Prostate gland (tissue), 2 donors: Measurements from ENCODE around the gene FAM161A. TPM values are rescaled to one million over a fixed set of nuclear protein-coding genes. Genes with fewer than 3 reads are reported as not detected.

Experiments
- DNase-seq: peaks from one replicate; pipeline ENCODE4 v3.0.0-alpha.2; 2019; ENCODE audit warnings: low spot score
- H3K27ac ChIP-seq, 2 donors: fragments of 200-600 bp; sonication (generic); 2 replicates each; pipeline ENCODE4 v1.5.1; 2017 to 2019
- H3K27me3 ChIP-seq: fragments of 200-600 bp; sonication (generic); replicated peaks from 2 replicates; pipeline ENCODE4 v1.5.1; 2019; ENCODE audit not compliant: insufficient read depth
- H3K36me3 ChIP-seq, 2 donors: fragments of 200-600 bp; sonication (generic); 1 replicate in 1 of 2; 2 replicates in 1 of 2; pipeline versions ENCODE4 v1.5.1 to v1.8.1; 2017 to 2019
- H3K4me1 ChIP-seq: fragments of 200-600 bp; sonication (generic); replicated peaks from 2 replicates; pipeline ENCODE4 v1.5.1; 2019
- H3K4me3 ChIP-seq, 2 donors: fragments of 200-600 bp; sonication (generic); 2 replicates each; pipeline ENCODE4 v1.5.1; 2017 to 2019
- H3K9me3 ChIP-seq: fragments of 200-600 bp; sonication (generic); 2 replicates; pipeline ENCODE4 v1.5.1; 2017
- CTCF ChIP-seq, 4 experiments: fragments of 200-600 bp in 2 of 4; fragments of 450-650 bp in 2 of 4; sonication (generic) in 2 of 4; IDR thresholded peaks; 1 replicate in 3 of 4; 2 replicates in 1 of 4; pipeline ENCODE4 v1.5.1; 2016 to 2019; ENCODE audit warnings: antibody characterized with exemption in 4 of 4, mild to moderate bottlenecking in 2 of 4, moderate library complexity in 2 of 4
- POLR2A ChIP-seq: fragments of 450-650 bp; IDR thresholded peaks from one replicate; pipeline ENCODE4 v1.6.1; 2016; ENCODE audit warnings: antibody characterized with exemption, mild to moderate bottlenecking
- POLR2AphosphoS5 ChIP-seq: sonication (generic); formaldehyde crosslinking; IDR thresholded peaks from one replicate; pipeline ENCODE4 v1.6.1; 2017; ENCODE audit warnings: antibody characterized with exemption
- WGBS: methylation state at CpG from one replicate; pipeline ENCODE4 v1.1.5; 2018; 5-methylcytosine and 5-hydroxymethylcytosine counted together
- intact Hi-C: fragments of 100-400 bp; cut with DNase I; formaldehyde crosslinking; loops from one replicate; pipeline ENCODE4 v1.14.2; 2022
- total RNA-seq, 2 donors: library from RNA; depleted of rRNA; stranded (reverse); fragments of >200 nt; gene quantifications; one replicate each; pipeline ENCODE4 v1.1.0, GENCODE V29; 2016

The FAM161A gene
- total RNA-seq, 2 donors from 2014 or later, result 1.8 to 5.0 TPM

- no peaks in the 10 kb centered on the region for H3K27me3 ChIP-seq
- no peaks in the 10 kb centered on the region for H3K36me3 ChIP-seq
- WGBS, result 19% methylated on average over 20 of the region's 20 CpGs
- TF ChIP-seq CTCF (IDR thresholded peaks at IDR 0.05) (peak in 3 of 4 experiments; percentile 53 to 61 (median 60)), POLR2AphosphoS5 (peak; percentile 46), POLR2A (no peak)
- no peak overlapping the region for H3K4me3 ChIP-seq
- peak; percentile 49 for DNase-seq
- H3K27ac ChIP-seq, result no peak overlapping the region
- intact Hi-C loops, result no loop called here
- no peaks in the 10 kb centered on the region for H3K4me1 ChIP-seq
- H3K9me3 ChIP-seq, result no peaks in the 10 kb centered on the region
These were observed 60.4 kb downstream of the FAM161A start for GRCh38 chr2:61793389-61793836.

GRCh38 chr2:61792355-61792890 is 61.4 kb downstream of the FAM161A start:
- no peaks in the 10 kb centered on the region for H3K4me1 ChIP-seq
- no peak for TF ChIP-seq POLR2A
- no peak for TF ChIP-seq CTCF (IDR thresholded peaks at IDR 0.05)
- no peak for TF ChIP-seq POLR2AphosphoS5
- DNase-seq, result no peak
- no peaks in the 10 kb centered on the region for H3K27me3 ChIP-seq
- no peaks in the 10 kb centered on the region for H3K36me3 ChIP-seq
- H3K4me3 ChIP-seq, result no peak overlapping the region
- intact Hi-C loops, result no loop called here
- no peak overlapping the region for H3K27ac ChIP-seq
- WGBS, result 93% methylated on average over 4 of the region's 4 CpGs
- no peaks in the 10 kb centered on the region for H3K9me3 ChIP-seq

- TF ChIP-seq POLR2AphosphoS5, result no peak
- no peak for TF ChIP-seq CTCF (IDR thresholded peaks at IDR 0.05)
- TF ChIP-seq POLR2A, result no peak
- intact Hi-C loops, result no loop called here
- H3K4me3 ChIP-seq, result no peak overlapping the region
- WGBS, result 79% methylated on average over 8 of the region's 8 CpGs
- no peak for DNase-seq
- H3K27ac ChIP-seq, result no peak overlapping the region
- H3K36me3 ChIP-seq, result no peaks in the 10 kb centered on the region
- H3K9me3 ChIP-seq, result no peaks in the 10 kb centered on the region
- H3K27me3 ChIP-seq, result no peaks in the 10 kb centered on the region
- H3K4me1 ChIP-seq, result no peaks in the 10 kb centered on the region
These were observed 63.9 kb downstream of the FAM161A start for GRCh38 chr2:61789807-61790602.

GRCh38 chr2:61787941-61788563 is 65.8 kb downstream of the FAM161A start:
- intact Hi-C loops, result no loop called here
- Histone ChIP-seq H3K36me3 (no peaks in the 10 kb centered on the region), H3K27ac (no peak overlapping the region), H3K9me3 (no peaks in the 10 kb centered on the region), H3K4me3 (no peak overlapping the region), H3K27me3 (no peaks in the 10 kb centered on the region), H3K4me1 (no peaks in the 10 kb centered on the region)
- WGBS, result 77% methylated on average over 4 of the region's 4 CpGs
- TF ChIP-seq POLR2A (no peak), CTCF (IDR thresholded peaks at IDR 0.05) (no peak), POLR2AphosphoS5 (no peak)
- no peak for DNase-seq
